Peyer's patch (tissue), 4 donors: ENCODE results near the gene LGI2.

Experiments
- CTCF ChIP-seq, 6 experiments: fragments of 450-650 bp in 4 of 6; fragments of 200-600 bp in 2 of 6; sonication (generic) in 1 of 6; IDR thresholded peaks; one replicate each; pipeline ENCODE4 v1.5.1; 2017 to 2019; ENCODE audit warnings: antibody characterized with exemption in 6 of 6, mild to moderate bottlenecking in 3 of 6, moderate library complexity in 1 of 6
- POLR2A ChIP-seq, 2 donors: fragments of 450-650 bp; IDR thresholded peaks; one replicate each; pipeline ENCODE4 v1.5.1; 2017; ENCODE audit warnings: antibody characterized with exemption in 2 of 2, mild to moderate bottlenecking in 2 of 2, moderate library complexity in 2 of 2

GRCh38 chr4:25019501-25019900 is 11.2 kb downstream of the LGI2 start:
- TF ChIP-seq CTCF (IDR thresholded peaks at IDR 0.05) (no peak), POLR2A (IDR thresholded peaks at IDR 0.05) (no peak)
